HEK293T (cell line): Measurements from ENCODE around the gene SMPDL3B.

Experiments
- BHLHE40 ChIP-seq: fragments of 450-650 bp; IDR thresholded peaks from 2 replicates; pipeline ENCODE4 v1.6.1; 2016; ENCODE audit warnings: mild to moderate bottlenecking, moderate library complexity, borderline replicate concordance
- CTBP1 ChIP-seq: fragments of 450-650 bp; IDR thresholded peaks from 2 replicates; pipeline ENCODE4 v1.6.1; 2016; ENCODE audit warnings: borderline replicate concordance
- ELF4 ChIP-seq: fragments of 450-650 bp; IDR thresholded peaks from 2 replicates; pipeline ENCODE4 v1.6.1; 2017; ENCODE audit warnings: antibody characterized with exemption
- FOXA1 ChIP-seq: fragments of 450-650 bp; IDR thresholded peaks from 2 replicates; pipeline ENCODE4 v1.6.1; 2016; ENCODE audit warnings: mild to moderate bottlenecking
- HDGF ChIP-seq: fragments of 450-650 bp; IDR thresholded peaks from 2 replicates; pipeline ENCODE4 v1.6.1; 2017; ENCODE audit warnings: antibody characterized with exemption, borderline replicate concordance
- NFRKB ChIP-seq: fragments of 450-650 bp; IDR thresholded peaks from 2 replicates; pipeline ENCODE4 v1.6.1; 2016; ENCODE audit warnings: mild to moderate bottlenecking, moderate library complexity
- SUZ12 ChIP-seq: fragments of 450-650 bp; IDR thresholded peaks from 2 replicates; pipeline ENCODE4 v1.6.1; 2016; ENCODE audit warnings: mild to moderate bottlenecking
- TARDBP ChIP-seq: fragments of 450-650 bp; IDR thresholded peaks from 2 replicates; pipeline ENCODE4 v1.6.1; 2016
- TF ChIP-seq, protein P1 (sequence below): fragments of 450-650 bp; IDR thresholded peaks from 2 replicates; pipeline ENCODE4 v1.6.1; 2016

DNA sequence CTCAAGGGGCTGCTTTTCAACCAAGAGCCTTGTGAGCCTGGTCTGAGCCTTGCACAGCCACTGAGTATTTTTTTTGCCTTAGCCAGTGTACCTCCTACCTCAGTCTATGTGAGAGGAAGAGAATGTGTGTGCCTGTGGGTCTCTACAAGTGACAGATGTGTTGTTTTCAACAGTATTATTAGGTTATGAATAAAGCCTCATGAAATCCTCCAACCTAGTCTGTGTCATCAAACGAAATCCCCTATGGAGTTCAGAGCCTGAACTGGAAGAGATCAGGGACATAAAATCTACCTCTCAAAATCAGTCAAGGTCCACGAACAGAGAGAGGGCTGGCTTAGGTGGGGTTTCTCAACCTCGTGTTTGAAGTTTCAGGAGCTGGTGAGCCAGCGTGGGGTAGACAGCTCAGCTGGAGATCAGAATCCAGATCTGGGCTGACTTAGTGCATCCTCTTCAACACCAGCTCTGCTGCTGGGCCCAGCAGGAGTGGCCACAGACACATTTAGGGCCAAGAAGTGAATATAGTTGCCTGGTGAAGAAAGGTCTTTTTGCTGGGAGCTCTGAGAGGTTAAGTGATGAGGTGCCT, 33.2 kb downstream of the SMPDL3B start:
- TF ChIP-seq HDGF (no peak), TARDBP (no peak), ELF4 (no peak), SUZ12 (no peak), CTBP1 (no peak), BHLHE40 (no peak), NFRKB (no peak), FOXA1 (no peak)
- TF ChIP-seq, protein P1, sequence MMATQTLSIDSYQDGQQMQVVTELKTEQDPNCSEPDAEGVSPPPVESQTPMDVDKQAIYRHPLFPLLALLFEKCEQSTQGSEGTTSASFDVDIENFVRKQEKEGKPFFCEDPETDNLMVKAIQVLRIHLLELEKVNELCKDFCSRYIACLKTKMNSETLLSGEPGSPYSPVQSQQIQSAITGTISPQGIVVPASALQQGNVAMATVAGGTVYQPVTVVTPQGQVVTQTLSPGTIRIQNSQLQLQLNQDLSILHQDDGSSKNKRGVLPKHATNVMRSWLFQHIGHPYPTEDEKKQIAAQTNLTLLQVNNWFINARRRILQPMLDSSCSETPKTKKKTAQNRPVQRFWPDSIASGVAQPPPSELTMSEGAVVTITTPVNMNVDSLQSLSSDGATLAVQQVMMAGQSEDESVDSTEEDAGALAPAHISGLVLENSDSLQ = no peak
